Common myeloid progenitor, CD34-positive (primary cell): ENCODE measurements around the gene ADSS1.

Experiments
- CTCF ChIA-PET: fragments of 350-600 bp; sonication (Branson Sonifier 250); formaldehyde crosslinking; loops from one replicate; lab custom pipeline; 2021; ENCODE audit warnings: antibody characterized with exemption; lab: Charles Lee
- POLR2A ChIA-PET: fragments of 350-600 bp; sonication (Branson Sonifier 250); formaldehyde crosslinking; loops from one replicate; lab custom pipeline; 2021; ENCODE audit warnings: antibody characterized with exemption; lab: Charles Lee
- DNase-seq, 3 donors: peaks; one replicate each; pipeline versions ENCODE4 v3.0.0 to v3.0.0-alpha.2; 2013
- H3K27ac ChIP-seq, 2 experiments: 1 replicate in 1 of 2; 2 replicates in 1 of 2; pipeline ENCODE4 v1.7.0; 2013; ENCODE audit warnings: inconsistent platforms in 2 of 2, low read length in 2 of 2, mild to moderate bottlenecking in 2 of 2, low read depth in 1 of 2, moderate library complexity in 1 of 2; ENCODE audit not compliant: severe bottlenecking in 2 of 2, insufficient read depth in 1 of 2, poor library complexity in 1 of 2
- H3K27me3 ChIP-seq, 5 experiments: replicated peaks in 2 of 5; 1 replicate in 3 of 5; 2 replicates in 2 of 5; pipeline versions ENCODE4 v1.6.1 to v1.7.0; 2013; ENCODE audit warnings: low read length in 4 of 5, mild to moderate bottlenecking in 2 of 5, moderate library complexity in 2 of 5, inconsistent platforms in 1 of 5; ENCODE audit not compliant: insufficient read depth in 5 of 5, control insufficient read depth in 4 of 5
- H3K36me3 ChIP-seq, 4 experiments: 1 replicate in 2 of 4; 2 replicates in 2 of 4; pipeline versions ENCODE4 v1.6.1 to v1.7.0; 2013; ENCODE audit warnings: low read length in 3 of 4, control low read depth in 1 of 4, mild to moderate bottlenecking in 1 of 4; ENCODE audit not compliant: control insufficient read depth in 4 of 4, insufficient read depth in 4 of 4
- H3K4me1 ChIP-seq, 4 experiments: 1 replicate in 3 of 4; 2 replicates in 1 of 4; pipeline versions ENCODE4 v1.6.1 to v1.7.1; 2013; ENCODE audit warnings: low read length in 3 of 4, mild to moderate bottlenecking in 3 of 4, control low read depth in 1 of 4, inconsistent platforms in 1 of 4, moderate library complexity in 1 of 4; ENCODE audit not compliant: control insufficient read depth in 4 of 4, insufficient read depth in 4 of 4; ENCODE audit errors: control extremely low read depth in 1 of 4
- H3K4me3 ChIP-seq, 7 experiments: 1 replicate in 4 of 7; 2 replicates in 3 of 7; pipeline versions ENCODE4 v1.5.1 to v1.7.0; 2013; ENCODE audit warnings: mild to moderate bottlenecking in 7 of 7, low read length in 6 of 7, moderate library complexity in 6 of 7, inconsistent platforms in 2 of 7, low read depth in 2 of 7, control low read depth in 1 of 7; ENCODE audit not compliant: insufficient read depth in 4 of 7, control insufficient read depth in 1 of 7; ENCODE audit errors: extremely low read depth in 1 of 7
- H3K9me3 ChIP-seq, 5 experiments: 1 replicate in 4 of 5; 2 replicates in 1 of 5; pipeline versions ENCODE4 v1.6.1 to v1.7.1; 2013; ENCODE audit warnings: low read length in 4 of 5, mild to moderate bottlenecking in 2 of 5, inconsistent platforms in 1 of 5, low read depth in 1 of 5, moderate library complexity in 1 of 5; ENCODE audit not compliant: control insufficient read depth in 4 of 5, insufficient read depth in 2 of 5; ENCODE audit errors: control extremely low read depth in 1 of 5
- WGBS: methylation state at CpG from one replicate; pipeline ENCODE4 v1.1.5; 2013; ENCODE audit not compliant: insufficient coverage; 5-methylcytosine and 5-hydroxymethylcytosine counted together

ADSS1 gene

DNA sequence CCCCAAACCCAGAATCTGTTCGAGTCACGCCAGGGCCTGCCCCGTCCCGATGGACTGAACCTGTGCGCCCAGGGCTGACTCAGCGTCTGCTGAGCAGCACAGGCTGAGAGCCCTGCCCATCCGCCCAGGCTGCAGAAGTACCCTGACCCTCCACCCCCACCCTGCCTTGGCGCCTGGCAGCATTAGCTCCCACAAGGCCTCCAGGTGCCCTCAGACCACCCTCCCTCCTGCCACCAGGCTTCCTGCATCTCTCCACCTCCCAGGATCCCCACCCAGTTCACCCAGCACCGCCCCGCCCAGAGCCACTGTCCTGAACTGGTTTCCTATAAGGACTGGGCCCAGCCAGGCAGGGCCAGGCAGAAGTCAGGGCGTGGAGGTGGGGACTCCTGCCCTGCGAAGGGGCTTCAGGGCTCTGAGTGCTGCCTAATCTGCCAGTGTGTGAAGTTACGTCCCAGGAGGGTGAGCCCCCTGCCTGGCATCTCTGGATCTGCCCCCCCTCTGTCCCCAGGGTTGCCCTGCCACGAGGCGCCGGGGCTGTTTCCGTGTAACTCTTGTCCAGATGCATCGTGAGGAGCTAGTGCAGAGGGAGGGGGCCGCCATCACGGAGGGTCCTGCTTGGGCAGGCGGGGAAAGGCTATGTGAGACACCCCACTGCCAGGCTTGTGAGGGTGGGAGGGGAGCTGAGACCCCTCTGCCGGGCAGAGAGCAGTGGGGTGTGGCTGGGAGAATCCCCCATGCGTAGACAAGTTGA is 9.1 kb downstream of the ADSS1 start:
- WGBS: 96% methylated on average over 11 of the region's 23 CpGs
- peaks cover 0 to 8% (median 7%) of the 10 kb centered on the region in 4 experiments for H3K4me1 ChIP-seq
- no peak for DNase-seq
- no peak overlapping the region for H3K27ac ChIP-seq
- H3K4me3 ChIP-seq: no peak overlapping the region
- no peaks in the 10 kb centered on the region for H3K27me3 ChIP-seq
- no peaks in the 10 kb centered on the region for H3K9me3 ChIP-seq
- H3K36me3 ChIP-seq: no peaks in the 10 kb centered on the region
- ChIA-PET POLR2A (no interaction called here), CTCF (no interaction called here)

DNA sequence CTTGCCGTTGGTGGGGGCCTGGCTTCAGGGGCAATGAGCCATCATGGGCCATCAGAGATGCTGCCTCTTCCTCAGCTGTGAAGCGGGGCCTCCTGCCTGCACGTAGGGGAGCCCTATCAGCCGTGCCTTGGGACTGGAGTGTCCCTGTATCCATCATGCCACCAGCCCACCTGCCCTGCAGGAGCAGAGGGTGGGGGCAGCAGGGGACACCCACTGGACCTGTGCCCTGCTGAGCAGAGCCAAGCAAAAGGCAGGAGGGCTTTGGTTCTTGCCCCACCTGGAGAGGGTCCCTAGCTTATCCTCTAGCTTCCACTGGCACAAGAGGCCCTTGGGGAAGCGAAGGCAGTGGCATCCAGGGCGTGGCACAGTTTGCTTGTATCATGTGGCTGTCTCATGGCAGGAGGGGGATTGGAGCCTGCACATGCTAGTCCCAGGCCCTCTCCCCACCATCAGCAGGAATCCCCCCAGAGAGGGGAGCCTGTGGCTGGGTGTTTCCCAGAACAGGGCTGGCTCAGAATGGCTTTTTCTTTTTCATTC is 10.1 kb downstream of the ADSS1 start:
- Histone ChIP-seq H3K9me3 (no peaks in the 10 kb centered on the region), H3K27me3 (no peaks in the 10 kb centered on the region), H3K4me1 (peaks cover 0 to 8% (median 7%) of the 10 kb centered on the region in 4 experiments), H3K36me3 (no peaks in the 10 kb centered on the region), H3K27ac (no peak overlapping the region), H3K4me3 (no peak overlapping the region)
- ChIA-PET CTCF (interaction anchor here (1.3 kb wide), 1 partner anchor 8 kb away, joined by 5 read pairs; no protein-coding TSS in a partner anchor), POLR2A (no interaction called here)
- WGBS: 100% methylated on average over 4 of the region's 6 CpGs
- DNase-seq: no peak

DNA sequence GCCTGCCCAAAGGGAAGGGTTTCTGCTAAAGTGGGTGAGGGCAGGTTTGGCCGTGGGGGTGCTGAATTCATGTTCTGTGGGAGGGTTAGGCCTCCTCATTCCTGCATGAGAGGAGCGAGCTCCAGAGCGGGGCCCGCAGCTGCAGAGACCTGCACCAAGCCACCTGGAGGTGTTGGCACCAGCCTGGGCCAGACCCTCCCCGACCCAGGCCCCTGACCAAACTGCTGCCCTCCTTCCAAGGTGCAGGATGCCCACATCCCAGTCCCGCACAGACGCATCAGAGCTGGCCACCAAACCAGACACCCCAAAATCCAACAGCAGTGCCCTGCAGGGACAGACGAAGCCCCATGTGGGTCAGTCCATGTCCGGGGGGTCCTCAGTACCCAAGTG is 10.6 kb downstream of the ADSS1 start:
- Histone ChIP-seq H3K9me3 (no peaks in the 10 kb centered on the region), H3K27me3 (no peaks in the 10 kb centered on the region), H3K27ac (no peak overlapping the region), H3K4me3 (no peak overlapping the region), H3K36me3 (no peaks in the 10 kb centered on the region), H3K4me1 (peaks cover 0 to 8% (median 7%) of the 10 kb centered on the region in 4 experiments)
- CTCF ChIA-PET: interaction anchor here (1.3 kb wide), 1 partner anchor 9 kb away, joined by 5 read pairs; no protein-coding TSS in a partner anchor
- POLR2A ChIA-PET: no interaction called here
- WGBS: 100% methylated on average over 8 of the region's 9 CpGs
- DNase-seq: no peak

DNA sequence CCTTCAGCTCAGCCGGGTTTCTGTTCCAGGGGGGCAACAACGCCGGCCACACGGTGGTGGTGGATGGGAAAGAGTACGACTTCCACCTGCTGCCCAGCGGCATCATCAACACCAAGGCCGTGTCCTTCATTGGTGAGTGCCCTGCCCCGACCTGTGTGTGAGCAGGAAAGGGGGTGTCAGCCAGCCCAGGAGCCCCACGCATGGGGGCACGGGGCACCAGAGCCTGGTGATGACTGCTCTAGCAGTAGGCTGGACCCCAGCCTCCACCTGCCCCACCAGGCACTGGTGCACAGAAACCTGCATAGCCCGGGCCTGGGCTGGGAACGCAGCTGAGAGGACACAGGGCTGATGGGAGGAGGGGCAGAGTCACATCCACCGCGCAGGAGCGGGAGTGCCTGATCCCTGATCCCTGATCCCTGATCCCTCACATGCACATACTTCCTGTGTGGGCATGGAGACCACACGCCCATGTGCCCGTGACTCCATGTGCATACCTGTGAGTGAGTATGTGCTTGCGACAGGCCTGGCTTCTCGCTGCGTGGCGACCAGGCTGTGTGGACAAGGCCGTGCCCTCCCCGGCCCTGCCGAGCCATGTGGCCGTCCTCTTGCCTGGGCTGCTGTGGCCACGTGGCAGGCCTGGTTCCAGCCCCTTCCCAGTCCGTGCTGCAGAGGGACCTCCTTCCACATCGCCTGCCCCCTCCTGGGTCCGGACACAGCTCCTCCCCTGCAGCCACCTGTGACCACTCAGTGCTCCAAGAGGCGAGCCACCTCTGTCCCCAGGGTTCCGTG is 11.2 kb downstream of the ADSS1 start:
- DNase-seq: no peak
- POLR2A ChIA-PET: no interaction called here
- Histone ChIP-seq H3K4me3 (no peak overlapping the region), H3K9me3 (no peaks in the 10 kb centered on the region), H3K4me1 (peaks cover 0 to 8% (median 7%) of the 10 kb centered on the region in 4 experiments), H3K27ac (no peak overlapping the region), H3K27me3 (no peaks in the 10 kb centered on the region), H3K36me3 (peaks cover 0 to 1% (median 0%) of the 10 kb centered on the region in 4 experiments)
- 98% methylated on average over 25 of the region's 31 CpGs for WGBS
- CTCF ChIA-PET: interaction anchor here (1.3 to 1.5 kb wide), 2 partner anchors 9 kb away, joined by 4 to 5 read pairs; no protein-coding TSS in a partner anchor

DNA sequence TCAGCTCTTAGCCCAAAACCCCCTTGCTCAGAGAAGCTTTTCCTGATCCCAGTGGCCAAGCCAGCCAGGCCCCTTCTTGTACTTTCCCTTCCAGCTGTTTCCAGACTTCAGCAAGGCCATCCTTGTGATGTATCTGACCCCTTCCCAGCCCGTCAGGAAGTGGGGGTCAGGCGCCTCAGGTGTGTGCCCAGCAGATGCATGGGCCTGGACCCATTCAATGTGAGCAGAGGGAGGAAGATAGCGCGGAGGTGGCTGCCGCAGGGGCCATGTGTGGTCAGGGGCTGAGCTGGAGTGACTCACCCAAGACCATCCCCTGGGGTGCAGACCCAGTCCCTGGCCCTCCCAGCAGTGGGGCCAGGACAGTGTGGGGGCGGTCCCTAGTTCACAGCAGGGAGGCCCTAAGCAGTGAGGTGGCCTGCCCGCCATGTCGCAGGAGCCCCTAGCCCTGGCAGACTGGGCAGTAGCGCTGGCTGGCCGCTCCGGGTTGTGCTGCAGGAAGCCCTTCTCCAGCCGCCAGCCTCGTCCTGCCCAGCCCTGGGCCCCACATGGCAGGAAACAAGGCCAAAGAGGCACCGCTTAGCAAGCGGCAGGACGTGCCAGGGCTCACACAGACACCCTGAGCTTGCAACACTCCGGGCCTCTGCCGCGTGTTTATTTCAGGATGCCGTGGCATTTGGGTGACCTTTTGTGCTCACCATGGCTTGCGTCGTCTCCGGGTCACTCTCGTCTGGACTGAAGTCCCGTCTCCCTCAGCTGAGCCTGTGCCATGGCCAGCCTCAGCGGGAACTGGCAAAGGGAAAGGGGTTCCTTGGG is 12.0 kb downstream of the ADSS1 start:
- WGBS: 41% methylated on average over 23 of the region's 26 CpGs
- Histone ChIP-seq H3K27ac (no peak overlapping the region), H3K9me3 (no peaks in the 10 kb centered on the region), H3K27me3 (no peaks in the 10 kb centered on the region), H3K4me3 (no peak overlapping the region), H3K4me1 (peaks cover 0 to 8% (median 7%) of the 10 kb centered on the region in 4 experiments), H3K36me3 (peaks cover 0 to 3% (median 0%) of the 10 kb centered on the region in 4 experiments)
- DNase-seq: peak in 1 of 3 donors; percentile 5
- CTCF ChIA-PET: interaction anchor here (1.1 to 1.5 kb wide), 3 partner anchors 8 to 15 kb away, joined by 3 to 4 read pairs (median 3); no protein-coding TSS in a partner anchor
- POLR2A ChIA-PET: interaction anchor here (1.0 kb wide), 1 partner anchor 13 kb away, joined by 3 read pairs; no protein-coding TSS in a partner anchor

DNA sequence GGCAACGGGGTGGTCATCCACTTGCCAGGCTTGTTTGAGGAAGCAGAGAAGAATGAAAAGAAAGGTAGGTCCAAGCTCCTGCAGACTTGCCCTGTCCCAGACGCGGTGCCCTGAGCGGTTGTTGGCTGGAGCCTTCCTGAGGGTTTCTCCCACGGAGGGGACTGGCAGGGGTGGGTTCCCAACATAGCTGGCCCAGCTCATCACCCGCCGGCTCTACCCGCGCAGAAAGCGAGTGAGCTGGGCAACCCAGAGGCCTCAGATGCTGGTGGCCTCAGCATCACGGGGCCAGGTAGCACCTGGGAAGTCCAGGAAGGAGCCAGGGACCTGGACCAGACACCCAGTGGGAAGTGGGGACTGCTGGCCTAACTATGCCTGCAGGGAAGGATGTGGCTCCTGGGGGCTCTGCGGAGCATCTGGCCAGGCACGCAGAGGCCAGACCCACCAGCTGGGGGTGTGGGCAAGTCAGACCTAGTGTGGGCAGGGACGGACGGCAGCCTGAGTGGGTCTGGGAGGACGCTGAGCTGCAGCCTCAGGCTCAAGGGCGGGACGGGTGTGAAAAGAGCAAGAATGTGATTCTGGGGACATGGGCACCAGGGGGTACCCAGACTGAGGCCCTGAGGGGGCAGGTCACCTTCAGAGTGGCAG is 14.5 kb downstream of the ADSS1 start:
- peaks cover 0 to 6% (median 0%) of the 10 kb centered on the region in 4 experiments for H3K36me3 ChIP-seq
- 96% methylated on average over 16 of the region's 18 CpGs for WGBS
- peaks cover 0 to 13% (median 8%) of the 10 kb centered on the region in 4 experiments for H3K4me1 ChIP-seq
- DNase-seq: no peak
- no peak overlapping the region for H3K27ac ChIP-seq
- POLR2A ChIA-PET: no interaction called here
- CTCF ChIA-PET: interaction anchor here (0.7 to 1.6 kb wide), 5 partner anchors 10 to 659 kb away, joined by 3 to 4 read pairs (median 3); no protein-coding TSS in a partner anchor
- no peaks in the 10 kb centered on the region for H3K27me3 ChIP-seq
- no peak overlapping the region for H3K4me3 ChIP-seq
- no peaks in the 10 kb centered on the region for H3K9me3 ChIP-seq
